H9 (cell line): ENCODE data around the gene ZSWIM2. TPM values are rescaled to one million over a fixed set of nuclear protein-coding genes. Genes with fewer than 3 reads are reported as not detected.

Experiments
- DNase-seq: peaks from one replicate; pipeline ENCODE4 v3.0.0-alpha.2; 2017
- H2AFZ ChIP-seq: one replicate; pipeline ENCODE4 v1.6.1; 2013; ENCODE audit warnings: mild to moderate bottlenecking, low read length, control low read depth, moderate library complexity
- H2AK5ac ChIP-seq: 2 replicates; pipeline ENCODE4 v1.6.1; 2013; ENCODE audit warnings: low read length, control low read depth, mixed read lengths; ENCODE audit not compliant: insufficient read length
- H2BK120ac ChIP-seq: one replicate; pipeline ENCODE4 v1.6.1; 2013; ENCODE audit warnings: low read depth, mild to moderate bottlenecking, low read length, control low read depth, inconsistent platforms; ENCODE audit not compliant: poor library complexity, severe bottlenecking
- H2BK12ac ChIP-seq: 2 replicates; pipeline ENCODE4 v1.6.1; 2013; ENCODE audit warnings: low read length, control low read depth, mixed read lengths, low read depth; ENCODE audit not compliant: insufficient read length
- H2BK15ac ChIP-seq: 2 replicates; pipeline ENCODE4 v1.6.1; 2013; ENCODE audit warnings: low read depth, low read length, control low read depth
- H2BK20ac ChIP-seq: one replicate; pipeline ENCODE4 v1.6.1; 2013; ENCODE audit warnings: low read depth, mild to moderate bottlenecking, low read length, control low read depth, inconsistent platforms; ENCODE audit not compliant: poor library complexity, severe bottlenecking
- H2BK5ac ChIP-seq: 2 replicates; pipeline ENCODE4 v1.6.1; 2013; ENCODE audit warnings: low read length, control low read depth, mixed read lengths; ENCODE audit not compliant: insufficient read length
- H3K14ac ChIP-seq: 2 replicates; pipeline ENCODE4 v1.6.1; 2013; ENCODE audit warnings: low read length, control low read depth; ENCODE audit not compliant: insufficient read depth
- H3K18ac ChIP-seq: 2 replicates; pipeline ENCODE4 v1.6.1; 2013; ENCODE audit warnings: low read depth, mild to moderate bottlenecking, mixed read lengths, low read length, control low read depth; ENCODE audit not compliant: insufficient read length
- H3K23ac ChIP-seq: 2 replicates; pipeline ENCODE4 v1.6.1; 2013; ENCODE audit warnings: low read length, control low read depth, mixed read lengths, low read depth; ENCODE audit not compliant: insufficient read length
- H3K23me2 ChIP-seq: 2 replicates; pipeline ENCODE4 v1.6.1; 2013; ENCODE audit warnings: low read depth, mild to moderate bottlenecking, mixed read lengths, low read length, control low read depth; ENCODE audit not compliant: insufficient read length, poor library complexity, severe bottlenecking
- H3K27ac ChIP-seq: 2 replicates; pipeline ENCODE4 v1.5.1; 2013; ENCODE audit warnings: low read length, control low read depth, mixed read lengths, low read depth; ENCODE audit not compliant: insufficient read length
- H3K27me3 ChIP-seq: 2 replicates; pipeline ENCODE4 v1.6.1; 2013; ENCODE audit warnings: low read length, control low read depth, inconsistent platforms; ENCODE audit not compliant: insufficient read depth
- H3K4ac ChIP-seq: 2 replicates; pipeline ENCODE4 v1.6.1; 2013; ENCODE audit warnings: low read depth, mild to moderate bottlenecking, control low read depth, inconsistent platforms, low read length, moderate library complexity
- H3K4me1 ChIP-seq: 2 replicates; pipeline ENCODE4 v1.6.1; 2013; ENCODE audit warnings: low read length, control low read depth, inconsistent platforms; ENCODE audit not compliant: insufficient read depth
- H3K4me2 ChIP-seq: 2 replicates; pipeline ENCODE4 v1.6.1; 2013; ENCODE audit warnings: low read length, control low read depth, mixed read lengths; ENCODE audit not compliant: insufficient read length, insufficient read depth
- H3K56ac ChIP-seq: 2 replicates; pipeline ENCODE4 v1.6.1; 2013; ENCODE audit warnings: low read depth, mild to moderate bottlenecking, mixed read lengths, low read length, control low read depth; ENCODE audit not compliant: insufficient read length
- H3K79me1 ChIP-seq: 2 replicates; pipeline ENCODE4 v1.6.1; 2013; ENCODE audit warnings: low read depth, mild to moderate bottlenecking, moderate library complexity, low read length, control low read depth, inconsistent platforms; ENCODE audit not compliant: insufficient read depth, poor library complexity, severe bottlenecking
- H3K79me2 ChIP-seq: 2 replicates; pipeline ENCODE4 v1.6.1; 2013; ENCODE audit warnings: low read length, control low read depth, inconsistent platforms; ENCODE audit not compliant: insufficient read depth
- H3K9ac ChIP-seq: 2 replicates; pipeline ENCODE4 v1.6.1; 2013; ENCODE audit warnings: low read length, control low read depth, mixed read lengths; ENCODE audit not compliant: insufficient read length; ENCODE audit errors: extremely low read depth
- H3K9me3 ChIP-seq: one replicate; pipeline ENCODE4 v1.6.1; 2013; ENCODE audit warnings: low read depth, low read length, inconsistent platforms; ENCODE audit not compliant: control insufficient read depth
- H3T11ph ChIP-seq: one replicate; pipeline ENCODE4 v1.6.1; 2013; ENCODE audit warnings: mild to moderate bottlenecking, low read length, control low read depth, inconsistent platforms
- H4K20me1 ChIP-seq: one replicate; pipeline ENCODE4 v1.6.1; 2013; ENCODE audit not compliant: control insufficient read depth, insufficient read length, insufficient read depth
- H4K5ac ChIP-seq: 2 replicates; pipeline ENCODE4 v1.6.1; 2013; ENCODE audit warnings: low read depth, mild to moderate bottlenecking, mixed read lengths, low read length, control low read depth; ENCODE audit not compliant: insufficient read length
- H4K8ac ChIP-seq: replicated peaks from 2 replicates; pipeline ENCODE4 v1.6.1; 2013; ENCODE audit warnings: low read length, control low read depth, mixed read lengths, low read depth; ENCODE audit not compliant: insufficient read length
- H4K91ac ChIP-seq: 2 replicates; pipeline ENCODE4 v1.6.1; 2013; ENCODE audit warnings: low read depth, mild to moderate bottlenecking, moderate library complexity, mixed read lengths, low read length, control low read depth; ENCODE audit not compliant: insufficient read length
- H3K27ac Mint-ChIP-seq, 3 experiments: 2 replicates in 2 of 3; 3 replicates in 1 of 3; pipeline ENCODE4 v1.8.0; 2020 to 2021; ENCODE audit warnings: mixed read lengths in 3 of 3, mild to moderate bottlenecking in 1 of 3, moderate library complexity in 1 of 3
- H3K27me3 Mint-ChIP-seq: 2 replicates; pipeline ENCODE4 v1.8.0; 2021; ENCODE audit warnings: low read depth, mild to moderate bottlenecking, moderate library complexity, mixed read lengths
- H3K36me3 Mint-ChIP-seq, 3 experiments: 2 replicates in 2 of 3; 3 replicates in 1 of 3; pipeline ENCODE4 v1.8.0; 2020 to 2021; ENCODE audit warnings: low read depth in 3 of 3, mixed read lengths in 3 of 3; ENCODE audit not compliant: insufficient read depth in 1 of 3
- H3K4me1 Mint-ChIP-seq, 2 experiments: 2 replicates each; pipeline ENCODE4 v1.8.0; 2020; ENCODE audit warnings: mixed read lengths in 2 of 2
- H3K4me3 Mint-ChIP-seq, 2 experiments: 2 replicates in 1 of 2; 3 replicates in 1 of 2; pipeline ENCODE4 v1.8.0; 2020 to 2021; ENCODE audit warnings: mild to moderate bottlenecking in 2 of 2, mixed read lengths in 2 of 2, moderate library complexity in 1 of 2
- H3K9me3 Mint-ChIP-seq, 2 experiments: 2 replicates in 1 of 2; 3 replicates in 1 of 2; pipeline ENCODE4 v1.8.0; 2020; ENCODE audit warnings: mild to moderate bottlenecking in 2 of 2, mixed read lengths in 2 of 2, moderate library complexity in 1 of 2
- CTCF ChIP-seq: fragments of 200-600 bp; sonication (generic); conservative IDR thresholded peaks from 3 replicates; pipeline ENCODE4 v1.8.0; 2021; ENCODE audit warnings: antibody characterized with exemption, mild to moderate bottlenecking
- total RNA-seq: library from RNA; stranded (reverse); gene quantifications from 2 replicates; pipeline ENCODE4 v1.2.1, GENCODE V29; 2021

ZSWIM2 gene
- total RNA-seq, 1 experiment from 2014 or later: not detected

- no peak overlapping the region for H2BK15ac ChIP-seq
- no peaks in the 10 kb centered on the region for H3K9me3 Mint-ChIP-seq
- TF ChIP-seq CTCF: no peak
Observed at GRCh38 chr2:186853951-186854350, 5.0 kb upstream of the ZSWIM2 start.

More at GRCh38 chr2:186853951-186854350, 5.0 kb upstream of the ZSWIM2 start:
- Histone ChIP-seq H3K9me3 (no peaks in the 10 kb centered on the region), H3K23me2 (peaks cover 7% of the 10 kb centered on the region), H3K56ac (no peak overlapping the region), H4K20me1 (no peaks in the 10 kb centered on the region), H2AK5ac (no peak overlapping the region), H3K9ac (no peak overlapping the region), H4K8ac (no peak overlapping the region), H2BK5ac (no peak overlapping the region), H2BK20ac (no peak overlapping the region), H3K23ac (no peak overlapping the region), H4K5ac (no peak overlapping the region), H3K18ac (no peak overlapping the region), H3K79me1 (no peaks in the 10 kb centered on the region), H3K4me2 (no peak overlapping the region), H2AFZ (no peak overlapping the region), H3K4me1 (no peaks in the 10 kb centered on the region), H4K91ac (no peak overlapping the region), H3K27ac (no peak overlapping the region), H2BK12ac (no peak overlapping the region), H3T11ph (no peak overlapping the region), H3K79me2 (no peaks in the 10 kb centered on the region), H2BK120ac (no peak overlapping the region), H3K14ac (no peak overlapping the region), H3K4ac (no peak overlapping the region), H3K27me3 (no peaks in the 10 kb centered on the region)
- Mint-ChIP-seq H3K4me3 (no peak overlapping the region), H3K27ac (no peak overlapping the region), H3K36me3 (no peaks in the 10 kb centered on the region), H3K27me3 (peaks cover 17% of the 10 kb centered on the region), H3K4me1 (peaks cover 3 to 5% of the 10 kb centered on the region in 2 experiments)
- no peak for DNase-seq
